ENCODE data around the gene ZNF407.

ZNF407 gene

DNA sequence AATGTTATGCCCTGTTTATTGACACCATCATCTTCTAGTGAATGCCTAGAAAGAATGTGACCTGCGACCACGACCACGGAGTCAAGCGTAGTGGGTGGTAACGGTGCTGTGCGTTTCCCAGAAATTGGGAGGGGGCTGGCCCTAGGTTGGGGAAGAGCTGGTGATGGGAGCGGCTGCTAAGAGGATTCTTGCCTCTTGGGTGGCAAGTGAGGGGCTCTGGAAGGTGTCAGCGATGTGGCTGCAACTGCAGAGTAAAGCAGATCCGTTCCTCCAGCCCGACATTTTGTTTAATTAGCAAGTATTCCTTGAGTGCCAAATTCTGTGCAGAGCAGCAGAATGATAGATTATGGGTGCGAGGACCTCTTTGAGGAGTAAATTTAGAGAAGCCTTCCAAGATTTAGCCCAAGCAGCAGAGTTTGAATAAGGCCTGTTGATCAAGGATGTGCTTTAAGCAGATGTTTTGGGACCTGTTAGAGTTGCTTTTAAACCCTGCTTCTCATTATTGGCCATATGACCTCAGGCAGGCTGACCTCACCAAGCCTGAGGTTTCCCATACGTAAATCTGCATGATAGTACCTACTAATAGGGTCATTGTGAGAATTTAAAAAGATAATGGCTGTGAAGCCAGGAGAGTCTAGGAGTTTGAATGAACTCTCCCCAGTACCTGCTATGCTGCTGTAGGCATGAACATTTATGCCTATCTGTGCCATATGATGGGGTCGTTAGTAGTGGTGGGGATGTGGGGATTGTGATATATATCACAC, 323.6 kb downstream of the ZNF407 start:
- no peak overlapping the region for H3K4me3 ChIP-seq (ENCODE audit: low read length)
- H2BK5ac ChIP-seq (ENCODE audit: low read length), result no peak overlapping the region
- no peak overlapping the region for H3K4ac ChIP-seq (ENCODE audit: low read depth, low read length)
- no peak overlapping the region for H3K23ac ChIP-seq (ENCODE audit: low read length)
- H2BK120ac ChIP-seq (ENCODE audit: low read depth, low read length), result no peak overlapping the region
- no peak overlapping the region for H2AK5ac ChIP-seq (ENCODE audit: low read length)
- no peak overlapping the region for H3K18ac ChIP-seq (ENCODE audit: low read length)
- H2BK15ac ChIP-seq (replicated peaks; ENCODE audit: low read depth), result no peak overlapping the region
- no CpG with 5 or more reads among the region's 13 CpGs for WGBS (ENCODE audit: extremely low coverage, insufficient coverage, low lambda C conversion rate)
- no peak overlapping the region for H3K56ac ChIP-seq (ENCODE audit: low read length)
- DNase-seq, result peak; percentile 58
- H3K27me3 ChIP-seq (ENCODE audit: insufficient read depth, low read length, poor library complexity), result no peaks in the 10 kb centered on the region
- H3K4me2 ChIP-seq (ENCODE audit: low read length), result no peak overlapping the region
- H3K79me2 ChIP-seq (ENCODE audit: control insufficient read depth, insufficient read depth, low read length), result no peaks in the 10 kb centered on the region
- H4K5ac ChIP-seq (ENCODE audit: low read length), result no peak overlapping the region
- no peak overlapping the region for H4K8ac ChIP-seq (ENCODE audit: low read depth, low read length)
- no peaks in the 10 kb centered on the region for H3K79me1 ChIP-seq (ENCODE audit: low read length)
- no peaks in the 10 kb centered on the region for H3K4me1 ChIP-seq (ENCODE audit: control insufficient read depth, low read depth, low read length)
- no peaks in the 10 kb centered on the region for H3K36me3 ChIP-seq (ENCODE audit: control insufficient read depth, insufficient read depth, low read length)
- H3K9ac ChIP-seq (ENCODE audit: low read length), result no peak overlapping the region
- no peak overlapping the region for H3K27ac ChIP-seq (ENCODE audit: low read depth, low read length)

DNA sequence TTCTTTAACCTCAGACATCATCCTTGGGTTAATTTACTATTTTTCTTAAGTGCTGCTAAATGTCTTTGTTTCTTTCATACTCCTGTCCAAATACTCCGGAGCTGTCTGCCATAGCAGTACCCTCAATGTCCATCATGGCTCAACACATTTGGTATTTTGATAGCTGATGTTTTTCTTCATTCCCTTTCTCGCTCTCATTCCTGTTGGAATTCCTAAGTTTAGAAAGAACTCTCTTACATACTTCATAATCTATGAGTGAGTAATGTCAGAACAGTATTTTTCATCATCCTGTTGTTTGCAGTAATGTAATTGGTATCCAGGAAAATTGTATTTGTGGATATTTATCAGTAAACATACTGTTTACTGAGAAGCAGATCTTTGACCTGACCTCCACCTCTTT, 328.4 kb downstream of the ZNF407 start:
- Histone ChIP-seq H3K18ac (ENCODE audit: low read length) (no peak overlapping the region), H2AK5ac (ENCODE audit: low read length) (no peak overlapping the region), H4K8ac (ENCODE audit: low read depth, low read length) (no peak overlapping the region), H2BK15ac (replicated peaks; ENCODE audit: low read depth) (no peak overlapping the region), H3K79me2 (ENCODE audit: control insufficient read depth, insufficient read depth, low read length) (no peaks in the 10 kb centered on the region), H3K4me1 (ENCODE audit: control insufficient read depth, low read depth, low read length) (no peaks in the 10 kb centered on the region), H3K27me3 (ENCODE audit: insufficient read depth, low read length, poor library complexity) (no peaks in the 10 kb centered on the region), H3K4me3 (ENCODE audit: low read length) (no peak overlapping the region), H3K9ac (ENCODE audit: low read length) (no peak overlapping the region), H3K4me2 (ENCODE audit: low read length) (no peak overlapping the region), H3K79me1 (ENCODE audit: low read length) (no peaks in the 10 kb centered on the region), H3K27ac (ENCODE audit: low read depth, low read length) (no peak overlapping the region), H3K23ac (ENCODE audit: low read length) (no peak overlapping the region), H2BK120ac (ENCODE audit: low read depth, low read length) (no peak overlapping the region), H4K5ac (ENCODE audit: low read length) (no peak overlapping the region), H2BK5ac (ENCODE audit: low read length) (no peak overlapping the region), H3K4ac (ENCODE audit: low read depth, low read length) (no peak overlapping the region), H3K56ac (ENCODE audit: low read length) (no peak overlapping the region), H3K36me3 (ENCODE audit: control insufficient read depth, insufficient read depth, low read length) (no peaks in the 10 kb centered on the region)
- no CpG with 5 or more reads among the region's 2 CpGs for WGBS (ENCODE audit: extremely low coverage, insufficient coverage, low lambda C conversion rate)
- no peak for DNase-seq

GRCh38 chr18:74928194-74928968, 330.7 kb downstream of the ZNF407 start:
- no peak overlapping the region for H2BK5ac ChIP-seq (ENCODE audit: low read length)
- no peak overlapping the region for H3K4me3 ChIP-seq (ENCODE audit: low read length)
- no peak overlapping the region for H3K56ac ChIP-seq (ENCODE audit: low read length)
- no peak overlapping the region for H2AK5ac ChIP-seq (ENCODE audit: low read length)
- H3K18ac ChIP-seq (ENCODE audit: low read length), result no peak overlapping the region
- H4K5ac ChIP-seq (ENCODE audit: low read length), result no peak overlapping the region
- no peak overlapping the region for H3K9ac ChIP-seq (ENCODE audit: low read length)
- no peak overlapping the region for H2BK120ac ChIP-seq (ENCODE audit: low read depth, low read length)
- no peak overlapping the region for H4K8ac ChIP-seq (ENCODE audit: low read depth, low read length)
- no CpG with 5 or more reads among the region's 4 CpGs for WGBS (ENCODE audit: extremely low coverage, insufficient coverage, low lambda C conversion rate)
- H3K27me3 ChIP-seq (ENCODE audit: insufficient read depth, low read length, poor library complexity), result no peaks in the 10 kb centered on the region
- no peak overlapping the region for H3K27ac ChIP-seq (ENCODE audit: low read depth, low read length)
- H3K4me1 ChIP-seq (ENCODE audit: control insufficient read depth, low read depth, low read length), result no peaks in the 10 kb centered on the region
- no peaks in the 10 kb centered on the region for H3K79me2 ChIP-seq (ENCODE audit: control insufficient read depth, insufficient read depth, low read length)
- no peaks in the 10 kb centered on the region for H3K79me1 ChIP-seq (ENCODE audit: low read length)
- DNase-seq, result peak; percentile 22
- H3K4me2 ChIP-seq (ENCODE audit: low read length), result no peak overlapping the region
- no peak overlapping the region for H3K4ac ChIP-seq (ENCODE audit: low read depth, low read length)
- no peak overlapping the region for H2BK15ac ChIP-seq (replicated peaks; ENCODE audit: low read depth)
- H3K23ac ChIP-seq (ENCODE audit: low read length), result no peak overlapping the region
- no peaks in the 10 kb centered on the region for H3K36me3 ChIP-seq (ENCODE audit: control insufficient read depth, insufficient read depth, low read length)

GRCh38 chr18:74929110-74929509, 331.4 kb downstream of the ZNF407 start:
- Histone ChIP-seq H3K9ac (ENCODE audit: low read length) (no peak overlapping the region), H2BK5ac (ENCODE audit: low read length) (no peak overlapping the region), H3K36me3 (ENCODE audit: control insufficient read depth, insufficient read depth, low read length) (no peaks in the 10 kb centered on the region), H3K79me1 (ENCODE audit: low read length) (no peaks in the 10 kb centered on the region), H3K4me1 (ENCODE audit: control insufficient read depth, low read depth, low read length) (no peaks in the 10 kb centered on the region), H3K4me2 (ENCODE audit: low read length) (no peak overlapping the region), H2BK120ac (ENCODE audit: low read depth, low read length) (no peak overlapping the region), H3K56ac (ENCODE audit: low read length) (no peak overlapping the region), H3K4me3 (ENCODE audit: low read length) (no peak overlapping the region), H2BK15ac (replicated peaks; ENCODE audit: low read depth) (no peak overlapping the region), H3K27ac (ENCODE audit: low read depth, low read length) (no peak overlapping the region), H3K27me3 (ENCODE audit: insufficient read depth, low read length, poor library complexity) (no peaks in the 10 kb centered on the region), H3K23ac (ENCODE audit: low read length) (no peak overlapping the region), H3K4ac (ENCODE audit: low read depth, low read length) (no peak overlapping the region), H4K5ac (ENCODE audit: low read length) (no peak overlapping the region), H3K79me2 (ENCODE audit: control insufficient read depth, insufficient read depth, low read length) (no peaks in the 10 kb centered on the region), H4K8ac (ENCODE audit: low read depth, low read length) (no peak overlapping the region), H2AK5ac (ENCODE audit: low read length) (no peak overlapping the region), H3K18ac (ENCODE audit: low read length) (no peak overlapping the region)
- no CpG with 5 or more reads among the region's 11 CpGs for WGBS (ENCODE audit: extremely low coverage, insufficient coverage, low lambda C conversion rate)
- DNase-seq, result peak; percentile 29

GRCh38 chr18:74930616-74931015, 332.9 kb downstream of the ZNF407 start:
- Histone ChIP-seq H2AK5ac (ENCODE audit: low read length) (no peak overlapping the region), H3K36me3 (ENCODE audit: control insufficient read depth, insufficient read depth, low read length) (no peaks in the 10 kb centered on the region), H3K79me2 (ENCODE audit: control insufficient read depth, insufficient read depth, low read length) (no peaks in the 10 kb centered on the region), H3K4me3 (ENCODE audit: low read length) (no peak overlapping the region), H3K56ac (ENCODE audit: low read length) (no peak overlapping the region), H3K9ac (ENCODE audit: low read length) (no peak overlapping the region), H3K4ac (ENCODE audit: low read depth, low read length) (no peak overlapping the region), H3K18ac (ENCODE audit: low read length) (no peak overlapping the region), H3K23ac (ENCODE audit: low read length) (no peak overlapping the region), H3K27ac (ENCODE audit: low read depth, low read length) (no peak overlapping the region), H4K8ac (ENCODE audit: low read depth, low read length) (no peak overlapping the region), H4K5ac (ENCODE audit: low read length) (no peak overlapping the region), H3K27me3 (ENCODE audit: insufficient read depth, low read length, poor library complexity) (no peaks in the 10 kb centered on the region), H3K4me1 (ENCODE audit: control insufficient read depth, low read depth, low read length) (no peaks in the 10 kb centered on the region), H3K79me1 (ENCODE audit: low read length) (no peaks in the 10 kb centered on the region), H2BK5ac (ENCODE audit: low read length) (no peak overlapping the region), H2BK15ac (replicated peaks; ENCODE audit: low read depth) (no peak overlapping the region), H3K4me2 (ENCODE audit: low read length) (no peak overlapping the region), H2BK120ac (ENCODE audit: low read depth, low read length) (no peak overlapping the region)
- no CpG with 5 or more reads among the region's 1 CpG for WGBS (ENCODE audit: extremely low coverage, insufficient coverage, low lambda C conversion rate)
- no peak for DNase-seq
